Body of pancreas (tissue), 4 donors: ENCODE measurements around the gene SPEM2.

Experiments used
- POLR2A ChIP-seq, 3 donors: fragments of 450-650 bp; IDR thresholded peaks; one replicate each; pipeline ENCODE4 v1.6.1; 2016; ENCODE audit warnings: antibody characterized with exemption in 3 of 3, mild to moderate bottlenecking in 2 of 3
- TF ChIP-seq, protein P1 (sequence below), 7 experiments: fragments of 450-650 bp in 4 of 7; fragments of 200-600 bp in 3 of 7; sonication (generic) in 3 of 7; IDR thresholded peaks; one replicate each; pipeline ENCODE4 v1.5.1; 2016 to 2019; ENCODE audit warnings: antibody characterized with exemption in 7 of 7

DNA sequence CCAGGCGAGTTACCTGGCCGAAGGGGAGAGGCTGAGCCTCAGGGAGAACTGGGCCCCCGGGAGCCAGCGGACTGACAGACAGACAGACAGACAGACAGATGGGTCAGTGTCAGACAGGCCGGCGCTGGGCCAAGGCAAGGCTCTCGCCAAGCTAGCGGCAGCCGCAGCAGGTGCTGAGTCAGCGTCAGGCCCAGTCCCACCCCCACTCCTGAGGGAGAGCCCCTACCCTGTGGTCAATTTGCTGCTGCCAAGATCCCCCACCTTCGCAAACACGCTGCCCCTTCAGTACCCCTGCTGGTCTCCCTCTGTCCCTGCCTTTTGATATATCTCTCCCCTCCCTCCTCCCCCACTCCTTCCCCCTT lies 15.4 kb downstream of the SPEM2 start:
- TF ChIP-seq, protein P1, sequence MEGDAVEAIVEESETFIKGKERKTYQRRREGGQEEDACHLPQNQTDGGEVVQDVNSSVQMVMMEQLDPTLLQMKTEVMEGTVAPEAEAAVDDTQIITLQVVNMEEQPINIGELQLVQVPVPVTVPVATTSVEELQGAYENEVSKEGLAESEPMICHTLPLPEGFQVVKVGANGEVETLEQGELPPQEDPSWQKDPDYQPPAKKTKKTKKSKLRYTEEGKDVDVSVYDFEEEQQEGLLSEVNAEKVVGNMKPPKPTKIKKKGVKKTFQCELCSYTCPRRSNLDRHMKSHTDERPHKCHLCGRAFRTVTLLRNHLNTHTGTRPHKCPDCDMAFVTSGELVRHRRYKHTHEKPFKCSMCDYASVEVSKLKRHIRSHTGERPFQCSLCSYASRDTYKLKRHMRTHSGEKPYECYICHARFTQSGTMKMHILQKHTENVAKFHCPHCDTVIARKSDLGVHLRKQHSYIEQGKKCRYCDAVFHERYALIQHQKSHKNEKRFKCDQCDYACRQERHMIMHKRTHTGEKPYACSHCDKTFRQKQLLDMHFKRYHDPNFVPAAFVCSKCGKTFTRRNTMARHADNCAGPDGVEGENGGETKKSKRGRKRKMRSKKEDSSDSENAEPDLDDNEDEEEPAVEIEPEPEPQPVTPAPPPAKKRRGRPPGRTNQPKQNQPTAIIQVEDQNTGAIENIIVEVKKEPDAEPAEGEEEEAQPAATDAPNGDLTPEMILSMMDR (IDR thresholded peaks at IDR 0.05) = no peak
- TF ChIP-seq POLR2A (IDR thresholded peaks at IDR 0.05) = no peak
